Fibroblast of skin of left biceps (primary cell): Measurements from ENCODE around the gene CD38.

Experiments
- DNase-seq, 2 experiments: peaks; one replicate each; pipeline ENCODE4 v3.0.0-alpha.2; 2013; ENCODE audit warnings: low read depth in 2 of 2

The CD38 gene

GRCh38 chr4:15899511-15899910, 121.4 kb downstream of the CD38 start:
- no peak for DNase-seq

- no peak for DNase-seq
Measured at GRCh38 chr4:15901007-15901406, 122.9 kb downstream of the CD38 start.

GRCh38 chr4:15901998-15902397, 123.9 kb downstream of the CD38 start:
- DNase-seq, result no peak

- no peak for DNase-seq
Measured at GRCh38 chr4:15902746-15903145, 124.6 kb downstream of the CD38 start.
